GM20000 (cell line): ENCODE measurements around the gene EIF3K.

Experiments used
- DNase-seq: peaks from one replicate; pipeline ENCODE4 v3.0.0; 2012; ENCODE audit warnings: low spot score
- TF ChIP-seq, protein P1 (sequence below): IDR thresholded peaks from 2 replicates; pipeline ENCODE4 v1.5.1; 2012; ENCODE audit warnings: mild to moderate bottlenecking, control low read depth; ENCODE audit errors: extremely low read depth, missing control alignments

The EIF3K gene

GRCh38 chr19:38665950-38666662, 47.1 kb downstream of the EIF3K start:
- DNase-seq: no peak
- TF ChIP-seq, protein P1, sequence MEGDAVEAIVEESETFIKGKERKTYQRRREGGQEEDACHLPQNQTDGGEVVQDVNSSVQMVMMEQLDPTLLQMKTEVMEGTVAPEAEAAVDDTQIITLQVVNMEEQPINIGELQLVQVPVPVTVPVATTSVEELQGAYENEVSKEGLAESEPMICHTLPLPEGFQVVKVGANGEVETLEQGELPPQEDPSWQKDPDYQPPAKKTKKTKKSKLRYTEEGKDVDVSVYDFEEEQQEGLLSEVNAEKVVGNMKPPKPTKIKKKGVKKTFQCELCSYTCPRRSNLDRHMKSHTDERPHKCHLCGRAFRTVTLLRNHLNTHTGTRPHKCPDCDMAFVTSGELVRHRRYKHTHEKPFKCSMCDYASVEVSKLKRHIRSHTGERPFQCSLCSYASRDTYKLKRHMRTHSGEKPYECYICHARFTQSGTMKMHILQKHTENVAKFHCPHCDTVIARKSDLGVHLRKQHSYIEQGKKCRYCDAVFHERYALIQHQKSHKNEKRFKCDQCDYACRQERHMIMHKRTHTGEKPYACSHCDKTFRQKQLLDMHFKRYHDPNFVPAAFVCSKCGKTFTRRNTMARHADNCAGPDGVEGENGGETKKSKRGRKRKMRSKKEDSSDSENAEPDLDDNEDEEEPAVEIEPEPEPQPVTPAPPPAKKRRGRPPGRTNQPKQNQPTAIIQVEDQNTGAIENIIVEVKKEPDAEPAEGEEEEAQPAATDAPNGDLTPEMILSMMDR: no peak

GRCh38 chr19:38666663-38667511, 47.9 kb downstream of the EIF3K start:
- TF ChIP-seq, protein P1: no peak
- peak; percentile 70 for DNase-seq

- TF ChIP-seq, protein P1: no peak
- DNase-seq: no peak
These were observed 48.7 kb downstream of the EIF3K start for GRCh38 chr19:38667661-38668171.

- TF ChIP-seq, protein P1: no peak
- DNase-seq: no peak
These were observed 50.6 kb downstream of the EIF3K start for GRCh38 chr19:38669552-38669951.

- no peak for DNase-seq
- TF ChIP-seq, protein P1: no peak
These were observed 52.0 kb downstream of the EIF3K start for GRCh38 chr19:38670921-38671398.

- no peak for DNase-seq
- TF ChIP-seq, protein P1: no peak
These were observed 52.7 kb downstream of the EIF3K start for GRCh38 chr19:38671654-38672053.

- DNase-seq: no peak
- TF ChIP-seq, protein P1: no peak
These were observed 54.0 kb downstream of the EIF3K start for GRCh38 chr19:38673030-38673429.
